D721Med (cell line): ENCODE measurements around the gene FUBP3.
"Not testable (repeated sequence)": the region's sequence is repeated elsewhere in the genome, so short reads cannot be mapped to it uniquely, and the experiment has no call there.

ENCODE experiments used
- DNase-seq: peaks from one replicate; pipeline ENCODE4 v3.0.0; 2011; ENCODE audit warnings: low spot score; ENCODE audit not compliant: insufficient read length
- FAIRE-seq: peaks from 2 replicates; lab custom pipeline; 2011; peaks lifted over from hg19 to GRCh38; lab: Jason Lieb, UNC
- CTCF ChIP-seq: IDR thresholded peaks from 2 replicates; pipeline ENCODE4 v1.5.1; 2012; ENCODE audit warnings: mild to moderate bottlenecking, control low read depth; ENCODE audit not compliant: insufficient read depth; ENCODE audit errors: missing control alignments

The FUBP3 gene

GRCh38 chr9:130680836-130681768 is 101.7 kb downstream of the FUBP3 start:
- DNase-seq (peak; percentile 89), FAIRE-seq (no peak)
- TF ChIP-seq CTCF = no peak

GRCh38 chr9:130681769-130682420 is 102.5 kb downstream of the FUBP3 start:
- no peak for DNase-seq
- no peak for TF ChIP-seq CTCF
- FAIRE-seq = no peak

- peak; percentile 87 for TF ChIP-seq CTCF
- FAIRE-seq = no peak
- peak; percentile 65 for DNase-seq
Observed at GRCh38 chr9:130682421-130683121, 103.2 kb downstream of the FUBP3 start.

- no peak for FAIRE-seq
- DNase-seq = no peak
- no peak for TF ChIP-seq CTCF
Observed at GRCh38 chr9:130685104-130685503, 105.7 kb downstream of the FUBP3 start.

- not testable (repeated sequence) for DNase-seq, FAIRE-seq
Observed at GRCh38 chr9:130685945-130686344, 106.6 kb downstream of the FUBP3 start.

- no peak for DNase-seq
- TF ChIP-seq CTCF = no peak
- no peak for FAIRE-seq
Observed at GRCh38 chr9:130687615-130688014, 108.2 kb downstream of the FUBP3 start.
